H1 (cell line): Measurements from ENCODE around the gene SNAP47. TPM values are rescaled to one million over a fixed set of nuclear protein-coding genes. Genes with fewer than 3 reads are reported as not detected.
"Not testable (repeated sequence)": the region's sequence is repeated elsewhere in the genome, so short reads cannot be mapped to it uniquely, and the experiment has no call there.

ENCODE experiments used
- CTCF ChIA-PET: fragments of 300-600 bp; sonication (Branson Sonifier 250); formaldehyde crosslinking; loops from one replicate; lab custom pipeline; 2021; ENCODE audit not compliant: partially characterized antibody; lab: Charles Lee
- POLR2A ChIA-PET: fragments of 300-600 bp; sonication (Branson Sonifier 250); formaldehyde crosslinking; loops from one replicate; lab custom pipeline; 2021; ENCODE audit warnings: inconsistent platforms; ENCODE audit not compliant: partially characterized antibody; lab: Charles Lee
- DNase-seq, 2 experiments: peaks; one replicate each; pipeline versions ENCODE4 v3.0.0 to v3.0.0-alpha.2; 2010 to 2022; ENCODE audit warnings: low spot score in 2 of 2, low read depth in 1 of 2, mixed read lengths in 1 of 2
- FAIRE-seq: peaks from 2 replicates; lab custom pipeline; 2011; peaks lifted over from hg19 to GRCh38; lab: Jason Lieb, UNC
- H2AFZ ChIP-seq: 2 replicates; pipeline ENCODE4 v1.8.1; 2012; ENCODE audit warnings: low read length, inconsistent platforms
- H2AK5ac ChIP-seq: 2 replicates; pipeline ENCODE4 v1.6.1; 2013; ENCODE audit warnings: low read depth, low read length
- H2BK120ac ChIP-seq: replicated peaks from 2 replicates; pipeline ENCODE3; 2013; ENCODE audit warnings: low read depth, low read length, inconsistent platforms
- H2BK12ac ChIP-seq: 2 replicates; pipeline ENCODE4 v1.6.1; 2013; ENCODE audit warnings: low read depth, low read length
- H2BK15ac ChIP-seq: 2 replicates; pipeline ENCODE4 v1.6.1; 2013; ENCODE audit warnings: low read length
- H2BK20ac ChIP-seq: 2 replicates; pipeline ENCODE4 v1.6.1; 2013; ENCODE audit warnings: low read length
- H2BK5ac ChIP-seq: 2 replicates; pipeline ENCODE4 v1.6.1; 2013; ENCODE audit warnings: low read depth, low read length
- H3K14ac ChIP-seq: 2 replicates; pipeline ENCODE4 v1.6.1; 2013; ENCODE audit warnings: inconsistent platforms; ENCODE audit not compliant: insufficient read length
- H3K18ac ChIP-seq: 2 replicates; pipeline ENCODE4 v1.6.1; 2013; ENCODE audit warnings: low read length; ENCODE audit errors: extremely low read depth
- H3K23ac ChIP-seq: 2 replicates; pipeline ENCODE4 v1.6.1; 2013; ENCODE audit warnings: inconsistent platforms; ENCODE audit not compliant: insufficient read length
- H3K23me2 ChIP-seq: 2 replicates; pipeline ENCODE4 v1.6.1; 2013; ENCODE audit warnings: low read depth, low read length
- H3K27ac ChIP-seq: 2 replicates; pipeline ENCODE4 v1.6.1; 2011; ENCODE audit warnings: low read depth, low read length, inconsistent platforms
- H3K27me3 ChIP-seq, 4 experiments: replicated peaks in 1 of 4; 1 replicate in 1 of 4; 2 replicates in 3 of 4; pipeline versions ENCODE4 v1.6.1 to v1.8.1; 2011 to 2013; ENCODE audit warnings: low read length in 3 of 4, mild to moderate bottlenecking in 3 of 4, inconsistent platforms in 2 of 4, mixed read lengths in 2 of 4, moderate library complexity in 1 of 4; ENCODE audit not compliant: control insufficient read depth in 3 of 4, insufficient read depth in 3 of 4; ENCODE audit errors: extremely low read depth in 1 of 4
- H3K36me3 ChIP-seq, 4 experiments: 2 replicates each; pipeline versions ENCODE4 v1.6.1 to v1.8.1; 2011 to 2013; ENCODE audit warnings: mild to moderate bottlenecking in 4 of 4, low read length in 3 of 4, moderate library complexity in 2 of 4, control low read depth in 1 of 4, inconsistent platforms in 1 of 4; ENCODE audit not compliant: insufficient read depth in 4 of 4, control insufficient read depth in 2 of 4
- H3K4ac ChIP-seq: replicated peaks from 2 replicates; pipeline ENCODE3; 2013; ENCODE audit warnings: low read length, low read depth, mixed read lengths, inconsistent platforms; ENCODE audit not compliant: insufficient read length
- H3K4me1 ChIP-seq, 4 experiments: replicated peaks in 1 of 4; 1 replicate in 1 of 4; 2 replicates in 3 of 4; pipeline versions ENCODE4 v1.6.1 to v1.8.1; 2011 to 2013; ENCODE audit warnings: low read length in 3 of 4, inconsistent platforms in 2 of 4, mixed read lengths in 1 of 4; ENCODE audit not compliant: insufficient read depth in 4 of 4, control insufficient read depth in 3 of 4
- H3K4me2 ChIP-seq, 2 experiments: 2 replicates each; pipeline versions ENCODE4 v1.6.1 to v1.8.1; 2011 to 2013; ENCODE audit warnings: low read depth in 2 of 2, low read length in 2 of 2, control low read depth in 1 of 2, inconsistent platforms in 1 of 2, mild to moderate bottlenecking in 1 of 2; ENCODE audit not compliant: insufficient read depth in 1 of 2
- H3K4me3 ChIP-seq, 4 experiments: fragments of 200-600, 300-600 bp in 1 of 4; sonication (generic), shearing (Covaris generic), sonication (Bioruptor Twin) in 1 of 4; 2 replicates each; pipeline versions ENCODE4 v1.5.1 to v1.8.1; 2011 to 2016; ENCODE audit warnings: low read length in 4 of 4, low read depth in 3 of 4, control low read depth in 2 of 4, inconsistent platforms in 2 of 4, mild to moderate bottlenecking in 2 of 4, mixed read lengths in 1 of 4, moderate library complexity in 1 of 4; ENCODE audit not compliant: insufficient read depth in 2 of 4; ENCODE audit errors: extremely low read depth in 1 of 4
- H3K56ac ChIP-seq: replicated peaks from 2 replicates; pipeline ENCODE3; 2013; ENCODE audit warnings: low read depth, mild to moderate bottlenecking, mixed read lengths, low read length, inconsistent platforms; ENCODE audit not compliant: insufficient read length
- H3K79me1 ChIP-seq: 2 replicates; pipeline ENCODE4 v1.6.1; 2013; ENCODE audit warnings: low read depth, low read length, control low read depth
- H3K79me2 ChIP-seq, 2 experiments: 2 replicates each; pipeline versions ENCODE4 v1.6.1 to v1.8.1; 2012 to 2013; ENCODE audit warnings: low read length in 2 of 2, mild to moderate bottlenecking in 2 of 2, inconsistent platforms in 1 of 2; ENCODE audit not compliant: insufficient read depth in 2 of 2, control insufficient read depth in 1 of 2
- H3K9ac ChIP-seq, 4 experiments: replicated peaks in 1 of 4; 1 replicate in 1 of 4; 2 replicates in 3 of 4; pipeline versions ENCODE4 v1.6.1 to v1.8.1; 2011 to 2013; ENCODE audit warnings: low read depth in 3 of 4, low read length in 3 of 4, control low read depth in 2 of 4, mild to moderate bottlenecking in 2 of 4, moderate library complexity in 2 of 4, inconsistent platforms in 1 of 4; ENCODE audit errors: extremely low read depth in 1 of 4
- H3K9me3 ChIP-seq, 2 experiments: 2 replicates each; pipeline versions ENCODE4 v1.6.1 to v1.8.1; 2012 to 2013; ENCODE audit warnings: mild to moderate bottlenecking in 2 of 2, moderate library complexity in 2 of 2, control low read depth in 1 of 2, inconsistent platforms in 1 of 2, low read depth in 1 of 2, low read length in 1 of 2, mixed read lengths in 1 of 2; ENCODE audit not compliant: insufficient read depth in 2 of 2
- H4K20me1 ChIP-seq, 2 experiments: replicated peaks in 1 of 2; 2 replicates each; pipeline versions ENCODE3 to v1.8.1; 2011 to 2013; ENCODE audit warnings: inconsistent platforms in 2 of 2, low read length in 2 of 2, mild to moderate bottlenecking in 1 of 2; ENCODE audit not compliant: insufficient read depth in 2 of 2, control insufficient read depth in 1 of 2
- H4K5ac ChIP-seq: 2 replicates; pipeline ENCODE4 v1.6.1; 2013; ENCODE audit warnings: low read length, low read depth, mixed read lengths, inconsistent platforms; ENCODE audit not compliant: insufficient read length
- H4K8ac ChIP-seq: 2 replicates; pipeline ENCODE4 v1.8.0; 2013; ENCODE audit warnings: mild to moderate bottlenecking, moderate library complexity, low read length, inconsistent platforms; ENCODE audit not compliant: insufficient read depth; ENCODE audit errors: extremely low read depth
- H4K91ac ChIP-seq: replicated peaks from 2 replicates; pipeline ENCODE3; 2013; ENCODE audit warnings: low read length, mixed read lengths, inconsistent platforms; ENCODE audit not compliant: insufficient read length
- SP1 ChIP-seq: IDR thresholded peaks from 2 replicates; pipeline ENCODE4 v1.6.1; 2011; ENCODE audit warnings: low read depth, low read length
- ZNF274 ChIP-seq: IDR thresholded peaks from 2 replicates; pipeline ENCODE4 v1.7.0; 2012; ENCODE audit warnings: low read length, borderline replicate concordance; ENCODE audit errors: extremely low read depth
- WGBS, 2 experiments: shearing (Covaris generic) in 1 of 2; methylation state at CpG; one replicate each; pipeline versions ENCODE4 v1.1.6 to v1.1.7; 2013 to 2015; ENCODE audit warnings: low lambda C conversion rate in 2 of 2, mixed read lengths in 2 of 2, inconsistent platforms in 1 of 2, low coverage in 1 of 2, missing lambda C conversion rate in 1 of 2; ENCODE audit not compliant: insufficient replicate concordance in 2 of 2, insufficient coverage in 1 of 2, insufficient read length in 1 of 2; ENCODE audit errors: extremely low coverage in 1 of 2, missing lambda C conversion rate in 1 of 2; 5-methylcytosine and 5-hydroxymethylcytosine counted together
- polyA plus RNA-seq, 7 experiments: library from polyadenylated mRNA; depleted of rRNA in 3 of 7; stranded (reverse) in 5 of 7; unstranded in 2 of 7; fragments of >200 nt in 5 of 7; fragments of 200-250 nt in 2 of 7; gene quantifications; 1 replicate in 5 of 7; 2 replicates in 1 of 7; 4 replicates in 1 of 7; pipeline versions ENCODE4 v1.2.1 to v1.2.3, GENCODE V29; 2011 to 2013; ENCODE audit warnings: missing spikeins in 2 of 7, mixed read lengths in 2 of 7
- total RNA-seq: library from RNA; stranded (reverse); fragmentation: NEBNext Ultra II Directional; extraction: Animal tissue kit (Norgen Biotek cat#: 25700); gene quantifications from 2 replicates; pipeline ENCODE4 v1.2.1, GENCODE V29; 2021

The SNAP47 gene
- total and polyA plus RNA-seq, 2 of the 8 experiments (the other 6 are each of a cell fraction or from before 2014, with no cell fraction given), result 37.6 to 42.2 TPM

DNA sequence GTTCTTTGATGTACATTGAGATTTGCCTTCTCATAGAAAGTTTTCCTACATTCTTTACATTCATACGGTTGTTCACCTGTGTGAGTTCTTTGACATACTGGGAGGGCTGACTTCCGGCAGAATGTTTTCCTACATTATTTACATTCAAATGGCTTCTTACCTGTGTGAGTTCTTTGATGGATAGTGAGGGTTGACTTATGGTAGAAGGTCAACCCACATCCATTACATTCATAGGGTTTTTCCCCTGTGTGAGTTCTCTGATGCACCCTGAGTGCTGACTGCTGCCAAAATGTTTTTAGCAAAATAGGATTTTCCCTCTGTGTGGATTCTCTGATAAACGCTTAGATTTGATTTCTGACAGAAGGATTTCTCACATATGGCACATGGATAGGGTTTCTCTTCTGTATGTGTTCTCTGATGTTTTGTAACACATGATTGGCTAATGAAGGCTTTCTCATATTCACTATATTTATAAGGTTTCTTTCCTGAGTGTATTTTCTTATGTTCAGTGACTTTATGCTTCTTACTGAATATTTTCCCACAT is 37.8 kb upstream of the SNAP47 start:
- DNase-seq (no peak), FAIRE-seq (no peak)
- Histone ChIP-seq H2AFZ (no peak overlapping the region), H3K4me2 (no peak overlapping the region), H2BK5ac (no peak overlapping the region), H3K4me1 (no peaks in the 10 kb centered on the region), H3K56ac (no peak overlapping the region), H3K36me3 (no peaks in the 10 kb centered on the region), H3K4ac (no peak overlapping the region), H3K23me2 (no peaks in the 10 kb centered on the region), H3K27ac (no peak overlapping the region), H3K79me2 (no peaks in the 10 kb centered on the region), H3K18ac (no peak overlapping the region), H2BK12ac (no peak overlapping the region), H4K20me1 (no peaks in the 10 kb centered on the region), H3K4me3 (no peak overlapping the region), H2BK120ac (no peak overlapping the region), H2BK20ac (no peak overlapping the region), H2AK5ac (no peak overlapping the region), H4K91ac (no peak overlapping the region), H2BK15ac (no peak overlapping the region), H3K14ac (no peak overlapping the region), H4K8ac (no peak overlapping the region), H3K9me3 (peaks cover 29 to 41% of the 10 kb centered on the region in 2 experiments), H3K23ac (no peak overlapping the region), H3K27me3 (no peaks in the 10 kb centered on the region), H4K5ac (no peak overlapping the region), H3K79me1 (no peaks in the 10 kb centered on the region), H3K9ac (no peak overlapping the region)
- TF ChIP-seq ZNF274 (peak; percentile 78), SP1 (no peak)
- WGBS, 2 experiments, result 92% methylated on average over 3 of the region's 3 CpGs; no CpG with 5 or more reads in 1 of the 2 experiments
- ChIA-PET CTCF (no interaction called here), POLR2A (no interaction called here)

DNA sequence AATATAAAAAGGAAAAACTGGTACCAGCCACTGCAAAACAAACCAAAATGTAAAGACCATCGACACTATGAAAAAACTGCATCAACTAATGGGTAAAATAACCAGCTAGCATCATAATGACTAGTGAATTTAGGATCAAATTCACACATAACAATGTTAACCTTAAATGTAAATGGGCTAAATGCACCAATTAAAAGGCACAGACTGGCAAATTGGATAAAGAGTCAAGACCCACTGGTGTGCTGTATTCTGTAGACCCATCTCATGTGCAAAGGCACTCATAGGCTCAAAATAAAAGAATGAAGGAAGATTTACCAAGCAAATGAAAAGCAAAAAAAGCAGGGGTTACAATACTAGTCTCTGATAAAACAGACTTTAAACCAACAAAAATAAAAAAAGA is 33.6 kb upstream of the SNAP47 start:
- H3K27ac ChIP-seq, DNase-seq, H3K79me1 ChIP-seq, H3K56ac ChIP-seq, H2AFZ ChIP-seq, H2BK15ac ChIP-seq, H2BK120ac ChIP-seq, H3K4ac ChIP-seq, H3K36me3 ChIP-seq, H3K4me2 ChIP-seq, H4K5ac ChIP-seq, H2BK20ac ChIP-seq, H3K4me1 ChIP-seq, H4K20me1 ChIP-seq, FAIRE-seq, H3K9ac ChIP-seq, H2BK5ac ChIP-seq, H3K27me3 ChIP-seq, H4K91ac ChIP-seq, H3K14ac ChIP-seq, H4K8ac ChIP-seq, H2BK12ac ChIP-seq, H2AK5ac ChIP-seq, H3K18ac ChIP-seq, H3K4me3 ChIP-seq, H3K23ac ChIP-seq, POLR2A ChIA-PET, H3K23me2 ChIP-seq, H3K79me2 ChIP-seq: not testable (repeated sequence)
- WGBS, 2 experiments, result 89% methylated on average over 1 of the region's 1 CpG; no CpG with 5 or more reads in 1 of the 2 experiments
- H3K9me3 ChIP-seq, result peaks cover 20 to 30% of the 10 kb centered on the region in 2 experiments
- CTCF ChIA-PET, result interaction anchor here (0.9 kb wide), 1 partner anchor 249 kb away, joined by 3 read pairs; no protein-coding TSS in a partner anchor
